Stimulated activated CD8-positive, alpha-beta memory T cell treated with anti-CD3 and anti-CD28 coated beads, Interleukin-7, amount 100 ng/mL, for 48 hours (primary cell): ENCODE data around the gene PDE4D.

Experiments
- DNase-seq, 2 donors: peaks; one replicate each; pipeline ENCODE4 v3.0.0-alpha.2; 2020; ENCODE audit warnings: low read depth in 1 of 2; ENCODE audit errors: extremely low read depth in 1 of 2

Gene PDE4D

DNA sequence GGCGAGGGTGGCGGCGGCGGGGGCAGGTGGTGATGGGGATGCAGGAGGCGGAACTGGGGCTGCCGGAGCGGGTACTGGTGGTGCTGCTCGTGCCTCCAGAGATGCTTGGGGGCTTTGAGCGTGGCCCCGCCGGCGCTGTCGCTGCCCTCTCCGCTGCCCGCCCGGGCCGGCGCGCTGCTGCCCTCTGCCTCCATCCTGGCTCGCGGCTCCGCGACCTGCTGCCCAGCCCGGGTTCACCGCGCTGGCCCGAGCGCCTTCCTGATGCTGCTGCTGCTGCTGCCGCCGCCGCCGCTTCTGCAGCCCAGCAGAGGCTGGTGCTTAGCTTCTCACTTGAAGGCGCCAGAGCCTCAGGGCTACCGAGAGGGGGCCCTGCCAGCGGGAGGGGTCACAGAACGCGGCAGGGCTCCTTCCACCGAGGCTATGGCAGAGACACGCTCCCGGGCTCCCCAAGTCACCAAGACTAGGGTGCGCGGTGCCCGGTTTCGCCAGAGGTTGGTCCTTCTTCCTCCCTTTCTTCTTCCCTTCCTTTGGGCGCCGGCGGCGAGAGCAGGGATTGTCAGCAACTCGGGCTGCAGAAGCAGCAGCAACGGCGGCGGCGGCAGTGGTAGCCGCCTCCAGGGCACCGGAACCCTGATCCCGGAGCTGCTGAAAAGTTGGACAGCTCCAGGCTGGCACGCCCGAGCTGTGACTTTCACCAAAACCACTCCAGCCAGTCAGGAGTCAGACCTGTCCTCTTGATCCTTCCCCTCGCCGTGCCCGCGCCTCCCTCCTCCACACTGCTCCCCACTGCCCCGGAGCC, at the start of gene PDE4D:
Gene PDE4D (minus strand): TSS at position 298 of the 799 bp plus-strand sequence.
- DNase-seq, result no peak

- no peak for DNase-seq
Observed at GRCh38 chr5:59937633-59938032, 44.1 kb upstream of the PDE4D start.

DNA sequence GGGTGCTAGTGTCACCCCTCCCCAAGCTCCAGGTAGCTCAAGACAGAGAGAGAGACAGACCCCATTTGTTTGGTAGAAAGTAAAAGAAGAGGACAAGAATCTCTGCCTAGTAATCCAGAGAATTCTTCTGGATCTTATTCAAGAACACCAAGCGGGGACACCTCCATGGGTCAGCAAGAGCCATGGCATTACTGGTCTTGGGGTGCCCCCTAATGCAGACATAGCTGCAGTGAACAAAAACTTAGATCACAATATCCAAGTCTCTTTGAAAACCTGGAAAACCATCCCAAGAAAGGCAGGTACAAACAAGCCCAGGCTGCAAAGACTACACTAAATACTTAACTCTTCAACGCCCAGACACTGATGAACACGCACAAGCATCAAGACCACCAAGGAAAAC, 29.9 kb upstream of the PDE4D start:
- no peak for DNase-seq

DNA sequence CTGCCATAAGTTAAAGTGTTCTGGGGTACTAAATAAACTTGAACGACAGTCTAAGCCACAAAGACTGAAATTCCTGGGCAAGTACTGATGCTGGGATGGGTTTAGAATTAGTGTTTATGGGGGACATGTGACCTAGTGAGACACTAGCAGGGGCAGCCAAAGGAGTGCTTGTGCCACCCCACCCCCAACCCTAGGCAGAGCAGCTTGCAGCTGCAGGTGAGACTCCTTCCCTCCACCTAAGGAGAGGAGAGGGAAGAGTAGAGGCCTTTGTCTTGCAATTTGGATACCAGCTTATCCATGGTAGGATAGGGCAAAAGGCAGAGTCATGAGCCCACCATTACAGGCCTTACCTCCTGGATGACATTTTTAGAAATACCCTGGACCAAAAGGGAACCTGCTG, 28.7 kb upstream of the PDE4D start:
- no peak for DNase-seq

- DNase-seq, result no peak
Observed at GRCh38 chr5:59921816-59922215, 28.3 kb upstream of the PDE4D start.

DNA sequence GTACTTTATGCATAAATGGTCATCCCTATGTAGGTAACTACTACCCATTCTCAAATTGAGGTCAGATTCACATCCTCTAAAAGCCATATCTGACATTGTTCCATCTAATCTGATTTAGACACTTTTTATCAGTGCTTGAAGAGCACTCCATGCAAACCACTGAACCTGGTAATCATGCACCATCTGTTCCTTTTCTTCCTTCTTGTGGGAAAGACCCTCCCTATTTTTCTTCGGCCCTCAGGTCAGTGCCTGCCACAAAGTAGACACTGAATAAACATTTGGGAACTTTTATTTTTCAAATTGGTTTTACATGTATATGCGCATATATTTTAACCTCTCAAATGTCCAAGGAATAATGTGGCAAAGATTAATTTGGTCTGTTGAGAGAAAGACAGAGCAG, 26.0 kb upstream of the PDE4D start:
- no peak for DNase-seq

DNA sequence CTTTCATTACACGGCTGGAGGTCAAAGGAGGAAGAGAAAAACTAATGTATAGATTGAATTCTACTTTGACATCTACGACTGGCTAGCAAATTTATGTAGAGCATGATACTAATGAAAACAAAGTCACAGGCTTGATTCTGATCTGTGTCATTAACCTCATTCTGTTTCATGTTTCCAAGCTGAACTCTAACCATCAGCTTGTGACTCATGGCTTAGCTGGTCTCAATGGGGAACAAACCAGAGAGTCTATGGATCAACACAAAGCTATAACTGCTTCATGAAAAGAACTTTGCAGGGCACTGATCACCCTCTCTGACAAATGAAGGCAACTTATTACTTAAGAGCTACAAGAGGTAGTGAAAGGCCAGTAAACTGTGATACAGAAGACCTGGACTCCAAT, 23.6 kb upstream of the PDE4D start:
- DNase-seq, result no peak

- no peak for DNase-seq
Observed at GRCh38 chr5:59905188-59905587, 11.7 kb upstream of the PDE4D start.

GRCh38 chr5:59897075-59897474, 3.5 kb upstream of the PDE4D start:
- no peak for DNase-seq

DNA sequence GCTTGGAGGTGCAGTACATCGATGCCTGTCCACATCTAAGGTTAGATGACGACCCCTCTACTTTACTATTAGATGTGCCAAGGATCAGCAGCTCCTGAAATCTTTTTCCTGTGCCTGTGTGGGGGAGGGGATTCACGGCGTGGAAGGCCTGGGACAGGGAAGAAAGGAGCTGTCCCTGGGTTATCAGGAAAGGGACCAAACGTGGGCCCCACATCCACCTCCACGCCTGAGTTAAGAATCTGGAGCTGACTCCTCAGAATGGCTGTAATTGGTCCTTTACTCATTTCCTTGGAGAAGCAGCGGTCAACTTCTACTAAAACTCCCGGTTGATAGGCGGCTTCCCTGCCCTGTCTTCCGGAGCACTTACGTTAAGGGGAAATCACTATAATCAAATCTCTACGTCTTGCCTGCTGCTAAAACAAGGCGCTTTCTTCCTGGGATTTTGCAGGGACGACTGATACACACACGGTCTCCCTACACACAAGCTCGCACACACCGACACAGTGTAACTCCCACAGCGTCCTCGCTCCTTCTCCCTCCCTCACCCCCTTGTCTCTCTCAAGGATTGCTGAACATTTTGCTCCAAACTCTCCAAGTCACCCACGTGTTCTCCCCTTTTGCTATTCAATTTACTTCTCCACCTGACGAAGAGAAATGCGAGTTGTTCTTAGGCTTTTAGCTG, 1.4 kb downstream of the PDE4D start:
- no peak for DNase-seq

DNA sequence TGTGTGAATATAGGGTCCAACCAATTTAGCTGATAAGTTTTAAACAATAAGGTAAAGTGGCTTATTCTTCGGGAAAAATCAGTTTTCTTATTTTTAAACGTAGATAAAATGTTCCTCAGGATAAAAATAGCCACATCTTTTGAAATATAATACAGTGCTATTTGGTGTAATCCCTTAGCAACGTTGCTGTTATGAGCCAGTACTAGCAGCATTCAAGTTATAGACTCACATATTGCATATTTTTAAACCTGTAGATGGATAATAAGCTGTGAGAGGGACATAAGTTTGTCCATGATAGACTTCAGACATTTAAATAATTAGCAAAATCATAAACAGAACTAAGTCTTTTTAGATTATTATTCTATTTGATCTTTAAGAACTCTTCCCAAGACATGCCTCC, 6.3 kb downstream of the PDE4D start:
- no peak for DNase-seq

- no peak for DNase-seq
Observed at GRCh38 chr5:59874675-59875074, 18.9 kb downstream of the PDE4D start.

GRCh38 chr5:59873113-59873512, 20.4 kb downstream of the PDE4D start:
- DNase-seq, result no peak

- no peak for DNase-seq
Observed at GRCh38 chr5:59866661-59867060, 26.9 kb downstream of the PDE4D start.

DNA sequence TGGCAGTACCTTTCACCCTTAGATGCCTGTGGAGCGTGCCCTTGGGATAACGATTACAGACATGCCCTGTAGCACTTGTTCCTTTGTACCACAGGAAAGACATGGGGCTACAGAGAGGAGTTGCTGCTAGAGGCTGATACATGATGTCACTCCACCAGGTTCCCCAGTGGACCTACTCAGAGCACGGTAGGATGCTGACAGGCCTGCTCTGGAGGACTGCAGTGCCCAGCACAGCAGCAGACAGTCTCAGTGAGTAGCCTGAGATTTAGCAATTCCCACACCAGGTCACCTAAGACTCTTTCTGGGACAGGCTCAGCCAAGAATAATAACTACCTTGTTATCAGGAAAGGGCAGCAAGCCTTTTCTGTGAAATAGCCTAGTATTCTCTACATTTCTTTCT, 28.8 kb downstream of the PDE4D start:
- no peak for DNase-seq

GRCh38 chr5:59863777-59864176, 29.7 kb downstream of the PDE4D start:
- DNase-seq, result no peak

DNA sequence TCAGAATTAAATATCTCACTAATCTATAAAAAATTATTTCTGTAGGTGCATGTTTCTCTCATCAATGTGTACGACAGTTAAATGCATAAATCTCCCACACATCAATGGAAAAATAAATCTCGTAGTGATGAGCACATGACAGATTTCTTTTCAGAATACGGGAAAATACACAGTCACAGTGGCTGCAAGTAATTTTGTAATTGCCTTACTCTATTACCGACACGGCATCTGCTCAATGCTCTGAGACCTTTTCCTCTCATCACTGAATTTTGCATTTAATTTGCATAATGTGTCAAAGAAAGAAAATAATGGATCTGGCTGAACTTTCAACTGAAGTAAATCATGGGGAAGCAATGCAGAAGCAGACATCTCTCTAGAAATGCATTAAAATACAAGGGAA, 37.2 kb downstream of the PDE4D start:
- DNase-seq, result no peak

GRCh38 chr5:59850766-59851165, 42.8 kb downstream of the PDE4D start:
- no peak for DNase-seq

- no peak for DNase-seq
Observed at GRCh38 chr5:59847586-59847985, 45.9 kb downstream of the PDE4D start.

- DNase-seq, result no peak
Observed at GRCh38 chr5:59845730-59846129, 47.8 kb downstream of the PDE4D start.

GRCh38 chr5:59843511-59844213, 49.9 kb downstream of the PDE4D start:
- DNase-seq, result no peak

GRCh38 chr5:59842999-59843398, 50.5 kb downstream of the PDE4D start:
- no peak for DNase-seq
